Measurements from ENCODE around the gene ZNF783. TPM values are rescaled to one million over a fixed set of nuclear protein-coding genes. Genes with fewer than 3 reads are reported as not detected.

ZNF783 gene
- total and polyA plus RNA-seq, 9 of the 15 experiments (the other 6 are each of a cell fraction or from before 2014, with no cell fraction given), result 0.66 to 11.2 (median 5.4) TPM

GRCh38 chr7:149307775-149308501 lies 45.9 kb downstream of the ZNF783 start (continued):
- TF ChIP-seq PHF21A (IDR thresholded peaks at IDR 0.05; ENCODE audit: borderline replicate concordance, low read depth) (no peak), LARP7 (IDR thresholded peaks at IDR 0.05) (no peak), ARID3B (CRISPR knock-in tag; IDR thresholded peaks at IDR 0.05; ENCODE audit: borderline replicate concordance) (no peak), ZNF407 (IDR thresholded peaks at IDR 0.05; ENCODE audit: low read depth) (no peak)
